Activated naive CD8-positive, alpha-beta T cell treated with anti-CD3 and anti-CD28 coated beads for 36 hours (primary cell): ENCODE measurements around the gene OPA3. TPM values are rescaled to one million over a fixed set of nuclear protein-coding genes. Genes with fewer than 3 reads are reported as not detected.

ENCODE experiments used
- DNase-seq: peaks from one replicate; pipeline ENCODE4 v3.0.0; 2021
- H3K27ac Mint-ChIP-seq: one replicate; pipeline ENCODE4 v1.8.0; 2022; ENCODE audit warnings: mild to moderate bottlenecking, moderate library complexity, mixed read lengths
- H3K27me3 Mint-ChIP-seq: one replicate; pipeline ENCODE4 v1.8.0; 2022; ENCODE audit warnings: mild to moderate bottlenecking, mixed read lengths
- H3K36me3 Mint-ChIP-seq: one replicate; pipeline ENCODE4 v1.8.0; 2021; ENCODE audit warnings: mild to moderate bottlenecking, mixed read lengths
- H3K4me1 Mint-ChIP-seq: one replicate; pipeline ENCODE4 v1.8.0; 2021; ENCODE audit warnings: mixed read lengths
- H3K4me3 Mint-ChIP-seq: one replicate; pipeline ENCODE4 v1.8.0; 2022; ENCODE audit warnings: mild to moderate bottlenecking, moderate library complexity, mixed read lengths
- H3K9me3 Mint-ChIP-seq: one replicate; pipeline ENCODE4 v1.8.0; 2022; ENCODE audit warnings: mixed read lengths
- total RNA-seq, 2 experiments: library from RNA; stranded (reverse); gene quantifications; one replicate each; pipeline ENCODE4 v1.2.3, GENCODE V29; 2021

OPA3 gene
- total RNA-seq, 2 experiments from 2014 or later, result 14.7 to 15.1 TPM

DNA sequence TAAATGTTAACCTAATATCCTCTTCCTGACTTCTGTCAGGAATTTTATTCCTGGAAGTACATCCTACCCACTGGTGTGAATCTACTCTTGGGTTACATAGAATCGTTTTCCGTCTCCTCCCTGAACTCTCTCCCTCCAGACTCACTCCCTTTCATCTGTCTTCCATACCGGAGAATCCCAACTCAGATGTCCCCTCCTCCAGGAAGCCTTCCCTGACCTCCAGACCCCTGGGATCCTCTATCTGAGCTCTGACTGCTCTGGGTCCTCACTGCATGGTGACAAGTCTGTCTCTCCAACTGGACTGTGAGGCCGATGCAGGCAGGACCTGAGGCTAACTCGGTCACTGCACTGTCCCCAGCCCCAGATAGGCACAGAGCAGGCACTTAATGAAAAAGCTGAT, 24.6 kb downstream of the OPA3 start:
- Mint-ChIP-seq H3K4me1 (peaks cover 40% of the 10 kb centered on the region), H3K27ac (no peak overlapping the region), H3K27me3 (no peaks in the 10 kb centered on the region), H3K36me3 (peaks cover 6% of the 10 kb centered on the region), H3K4me3 (no peak overlapping the region), H3K9me3 (no peaks in the 10 kb centered on the region)
- DNase-seq, result no peak

DNA sequence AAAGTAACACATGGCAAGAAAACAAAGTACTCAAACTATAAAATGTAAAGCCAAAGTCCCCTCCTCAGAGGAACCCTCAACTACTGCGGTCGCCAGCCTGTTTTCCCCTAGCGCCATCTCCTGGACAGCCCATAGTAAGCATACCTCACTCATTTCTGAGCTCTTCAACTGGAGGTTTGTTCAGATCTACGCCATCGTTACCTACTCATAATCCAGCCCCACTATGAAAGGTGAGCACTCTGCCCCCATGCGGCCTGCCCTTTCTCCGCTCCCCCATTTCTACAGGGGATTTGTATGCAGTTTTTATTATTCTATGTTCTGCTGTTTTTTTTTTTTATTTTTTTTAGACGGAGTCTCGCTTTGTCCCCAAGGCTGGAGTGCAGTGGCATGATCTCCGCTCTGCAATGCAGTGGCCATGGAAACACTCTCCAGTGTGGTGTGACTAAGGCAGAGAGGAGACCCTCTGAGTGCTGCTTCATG, 26.2 kb downstream of the OPA3 start:
- no peaks in the 10 kb centered on the region for H3K27me3 Mint-ChIP-seq
- no peaks in the 10 kb centered on the region for H3K9me3 Mint-ChIP-seq
- DNase-seq, result peak; percentile 73
- peaks cover 6% of the 10 kb centered on the region for H3K36me3 Mint-ChIP-seq
- peak overlapping the region; percentile 63 for H3K27ac Mint-ChIP-seq
- no peak overlapping the region for H3K4me3 Mint-ChIP-seq
- peaks cover 30% of the 10 kb centered on the region for H3K4me1 Mint-ChIP-seq

GRCh38 chr19:45556835-45557234, 27.8 kb downstream of the OPA3 start:
- Mint-ChIP-seq H3K4me1 (peaks cover 22% of the 10 kb centered on the region), H3K27ac (no peak overlapping the region), H3K9me3 (no peaks in the 10 kb centered on the region), H3K36me3 (peaks cover 6% of the 10 kb centered on the region), H3K27me3 (no peaks in the 10 kb centered on the region), H3K4me3 (no peak overlapping the region)
- DNase-seq, result no peak

- Mint-ChIP-seq H3K27me3 (no peaks in the 10 kb centered on the region), H3K4me3 (no peak overlapping the region), H3K4me1 (peaks cover 11% of the 10 kb centered on the region), H3K27ac (no peak overlapping the region), H3K36me3 (no peaks in the 10 kb centered on the region), H3K9me3 (no peaks in the 10 kb centered on the region)
- no peak for DNase-seq
Observed at GRCh38 chr19:45554481-45554880, 30.1 kb downstream of the OPA3 start.

DNA sequence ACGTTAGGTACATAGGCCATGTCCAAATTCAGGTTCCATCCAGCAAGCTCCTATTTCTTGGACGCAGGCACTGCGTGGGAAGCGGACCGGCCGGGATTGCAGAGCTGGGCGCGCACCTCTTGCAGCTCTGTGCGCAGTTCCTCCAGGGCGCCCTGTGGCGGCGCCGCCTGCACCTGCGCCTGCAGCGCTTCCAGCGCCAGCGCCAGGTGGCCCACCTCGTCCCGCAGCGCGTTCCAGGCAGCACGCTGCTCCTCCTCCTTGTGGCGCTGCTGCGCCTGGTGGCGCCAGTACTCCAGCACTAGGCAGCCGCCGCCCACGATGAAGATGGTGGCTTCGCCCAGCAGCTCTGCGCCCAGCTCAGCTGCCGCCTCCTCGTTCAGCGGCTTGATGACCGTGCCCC, 31.1 kb downstream of the OPA3 start:
- Mint-ChIP-seq H3K27me3 (no peaks in the 10 kb centered on the region), H3K4me3 (no peak overlapping the region), H3K9me3 (no peaks in the 10 kb centered on the region), H3K27ac (no peak overlapping the region), H3K36me3 (no peaks in the 10 kb centered on the region), H3K4me1 (peaks cover 4% of the 10 kb centered on the region)
- no peak for DNase-seq

DNA sequence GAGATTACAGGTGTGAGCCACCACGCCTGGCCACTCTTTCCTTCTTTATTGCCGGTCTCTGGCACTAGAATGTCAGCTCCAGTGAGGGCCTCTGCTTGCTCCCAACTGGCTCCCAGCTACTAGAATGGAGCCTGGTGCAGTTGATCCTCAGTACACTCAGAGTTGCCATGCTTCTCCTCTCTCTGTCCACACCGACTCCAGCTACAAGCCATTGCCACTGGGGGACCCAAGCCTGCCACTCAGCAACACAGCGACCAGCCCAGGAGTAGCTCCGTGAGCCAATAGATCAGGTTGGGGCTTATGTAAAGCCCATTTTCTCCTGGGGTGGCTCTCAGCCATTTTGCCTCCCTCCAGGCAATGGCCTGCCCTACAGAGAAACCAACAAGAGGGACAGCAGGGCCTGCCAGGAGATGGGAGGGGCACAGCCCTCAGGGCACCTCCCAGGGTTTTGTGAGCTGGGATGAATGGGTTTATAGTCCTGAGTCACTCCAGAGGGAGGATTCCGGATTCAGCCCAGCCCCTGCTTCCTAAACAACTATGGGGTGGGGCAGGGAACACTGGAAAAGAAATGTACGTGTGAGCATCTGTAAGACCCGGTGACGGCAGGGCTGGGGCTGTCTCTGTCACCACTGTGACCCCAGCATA, 36.5 kb downstream of the OPA3 start:
- Mint-ChIP-seq H3K27me3 (no peaks in the 10 kb centered on the region), H3K4me1 (peaks cover 5% of the 10 kb centered on the region), H3K9me3 (no peaks in the 10 kb centered on the region), H3K36me3 (no peaks in the 10 kb centered on the region), H3K27ac (no peak overlapping the region), H3K4me3 (no peak overlapping the region)
- DNase-seq, result no peak

- Mint-ChIP-seq H3K9me3 (no peaks in the 10 kb centered on the region), H3K4me3 (no peak overlapping the region), H3K27ac (no peak overlapping the region), H3K27me3 (no peaks in the 10 kb centered on the region), H3K4me1 (peaks cover 5% of the 10 kb centered on the region), H3K36me3 (no peaks in the 10 kb centered on the region)
- no peak for DNase-seq
Observed at GRCh38 chr19:45547211-45547770, 37.3 kb downstream of the OPA3 start.

DNA sequence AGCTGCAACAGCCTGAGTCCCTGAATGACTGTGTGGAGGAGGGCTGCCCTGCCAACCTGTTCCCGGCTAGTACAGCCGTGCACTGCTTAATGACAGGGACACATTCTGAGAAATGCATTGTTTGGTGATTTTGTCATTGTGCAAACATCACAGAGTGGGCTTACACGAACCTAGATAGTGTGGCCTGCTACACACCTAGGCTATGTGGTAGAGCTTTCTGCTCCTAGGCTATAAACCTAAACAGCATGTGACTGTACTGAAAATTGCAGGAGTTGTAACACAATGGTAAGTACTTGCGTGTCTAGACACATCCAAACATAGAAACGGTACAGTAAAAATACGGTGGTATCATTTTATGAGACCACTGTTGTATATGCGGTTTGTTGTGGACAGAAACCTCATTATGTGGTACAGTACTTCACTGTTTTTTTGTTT, 42.4 kb downstream of the OPA3 start:
- Mint-ChIP-seq H3K27me3 (no peaks in the 10 kb centered on the region), H3K9me3 (peaks cover 2% of the 10 kb centered on the region), H3K4me3 (no peak overlapping the region), H3K36me3 (peaks cover 5% of the 10 kb centered on the region), H3K27ac (no peak overlapping the region), H3K4me1 (peaks cover 5% of the 10 kb centered on the region)
- DNase-seq, result no peak

DNA sequence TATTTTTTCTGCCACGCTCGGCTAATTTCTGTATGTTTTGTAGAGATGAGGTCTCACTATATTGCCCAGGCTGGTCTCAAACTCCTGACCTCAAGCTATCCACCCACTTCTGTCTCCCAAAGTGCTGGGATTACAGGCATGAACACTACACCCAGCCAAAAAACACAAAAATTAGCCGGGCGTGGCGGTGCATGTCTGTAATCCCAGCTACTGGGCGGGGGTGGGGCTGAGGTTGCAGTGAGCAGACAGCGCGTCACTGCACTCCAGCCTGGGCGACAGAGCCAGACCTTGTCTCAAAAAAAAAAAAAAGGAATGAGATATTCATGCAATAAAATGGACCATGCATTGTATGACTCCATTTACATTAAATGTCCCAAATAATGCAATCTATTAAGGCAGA, 45.1 kb downstream of the OPA3 start:
- H3K4me3 Mint-ChIP-seq, result no peak overlapping the region
- DNase-seq, result no peak
- H3K27me3 Mint-ChIP-seq, result no peaks in the 10 kb centered on the region
- peaks cover 2% of the 10 kb centered on the region for H3K9me3 Mint-ChIP-seq
- H3K36me3 Mint-ChIP-seq, result peaks cover 5% of the 10 kb centered on the region
- H3K4me1 Mint-ChIP-seq, result peaks cover 5% of the 10 kb centered on the region
- H3K27ac Mint-ChIP-seq, result no peak overlapping the region

DNA sequence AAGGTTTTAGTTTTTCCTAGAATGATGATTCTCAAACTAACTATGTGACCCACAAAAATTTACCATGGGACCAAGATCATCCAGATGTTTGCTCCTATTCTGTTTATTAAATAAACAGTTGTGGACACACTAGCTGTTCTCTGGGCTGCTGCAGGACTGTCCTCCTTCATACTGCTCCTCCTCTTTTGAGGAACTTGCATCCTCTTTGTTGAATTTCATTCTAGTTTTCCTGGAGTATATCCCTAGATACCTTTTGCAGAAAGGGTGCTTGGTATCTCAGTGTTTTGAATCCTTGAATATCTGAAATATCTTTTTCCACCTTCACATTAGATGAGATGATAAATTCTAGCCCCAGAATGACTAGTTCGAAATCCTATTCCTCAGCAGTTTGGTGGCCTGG, 53.3 kb downstream of the OPA3 start:
- Mint-ChIP-seq H3K27me3 (no peaks in the 10 kb centered on the region), H3K27ac (no peak overlapping the region), H3K4me1 (peaks cover 11% of the 10 kb centered on the region), H3K36me3 (peaks cover 12% of the 10 kb centered on the region), H3K9me3 (peaks cover 5% of the 10 kb centered on the region), H3K4me3 (no peak overlapping the region)
- no peak for DNase-seq

- H3K4me1 Mint-ChIP-seq, result peaks cover 11% of the 10 kb centered on the region
- no peak for DNase-seq
- H3K27ac Mint-ChIP-seq, result no peak overlapping the region
- H3K9me3 Mint-ChIP-seq, result peaks cover 5% of the 10 kb centered on the region
- H3K4me3 Mint-ChIP-seq, result no peak overlapping the region
- H3K27me3 Mint-ChIP-seq, result no peaks in the 10 kb centered on the region
- peaks cover 15% of the 10 kb centered on the region for H3K36me3 Mint-ChIP-seq
Observed at GRCh38 chr19:45529420-45529785, 55.2 kb downstream of the OPA3 start.

- peak overlapping the region; percentile 25 for H3K4me3 Mint-ChIP-seq
- no peaks in the 10 kb centered on the region for H3K27me3 Mint-ChIP-seq
- peak; percentile 34 for DNase-seq
- H3K9me3 Mint-ChIP-seq, result peaks cover 5% of the 10 kb centered on the region
- peaks cover 20% of the 10 kb centered on the region for H3K36me3 Mint-ChIP-seq
- peaks cover 12% of the 10 kb centered on the region for H3K4me1 Mint-ChIP-seq
- H3K27ac Mint-ChIP-seq, result no peak overlapping the region
Observed at GRCh38 chr19:45528744-45529419, 55.7 kb downstream of the OPA3 start.

DNA sequence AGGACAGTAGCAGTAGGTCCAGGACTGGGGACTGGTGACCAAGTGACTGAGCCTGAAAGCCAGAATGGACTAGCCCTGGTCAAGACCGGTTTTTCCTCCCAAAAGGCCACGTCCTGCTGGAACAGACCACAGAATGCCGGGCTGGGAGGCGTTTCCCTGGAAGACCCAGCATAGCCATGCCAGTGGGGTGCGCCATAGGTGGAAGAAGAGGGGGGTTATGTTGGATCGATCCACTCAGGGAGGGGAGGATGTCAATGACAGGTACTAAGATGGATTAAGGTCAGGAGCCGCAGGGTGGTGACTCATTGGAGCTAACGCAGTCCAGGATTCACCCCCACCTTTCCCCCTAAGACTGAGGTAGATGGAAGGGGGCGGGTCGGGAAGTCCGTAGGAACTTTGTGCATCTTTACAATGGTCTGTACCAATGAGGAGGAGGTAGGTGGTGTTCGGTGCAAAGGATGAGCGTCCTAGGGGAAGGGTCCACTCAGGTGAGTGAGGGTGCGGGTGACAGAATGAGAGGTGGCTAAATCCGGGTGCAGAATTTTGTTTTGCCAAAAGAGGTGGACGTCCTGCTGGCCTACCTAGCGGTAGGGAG, 56.4 kb downstream of the OPA3 start:
- peaks cover 25% of the 10 kb centered on the region for H3K36me3 Mint-ChIP-seq
- H3K27ac Mint-ChIP-seq, result no peak overlapping the region
- DNase-seq, result no peak
- no peak overlapping the region for H3K4me3 Mint-ChIP-seq
- peaks cover 18% of the 10 kb centered on the region for H3K4me1 Mint-ChIP-seq
- peaks cover 5% of the 10 kb centered on the region for H3K9me3 Mint-ChIP-seq
- H3K27me3 Mint-ChIP-seq, result no peaks in the 10 kb centered on the region

DNA sequence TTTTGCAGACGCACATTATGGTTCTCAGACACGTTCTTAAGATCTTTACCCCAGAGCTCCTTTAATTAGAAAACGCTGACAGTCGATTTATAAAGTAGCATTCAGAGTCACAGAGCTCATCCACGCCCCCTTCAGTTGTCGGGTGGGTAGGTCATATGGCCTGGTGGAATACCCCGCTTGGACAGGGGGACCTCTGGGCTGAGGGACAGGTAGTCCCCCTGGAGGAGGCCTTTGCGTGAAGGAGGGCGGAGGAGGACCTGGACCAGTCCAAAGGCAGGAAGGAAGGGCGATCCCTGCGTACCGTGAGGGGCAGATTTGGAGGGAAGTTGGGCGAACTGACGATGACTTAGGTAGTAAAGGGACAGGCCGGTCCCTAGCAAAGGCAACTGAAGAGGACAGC, 56.9 kb downstream of the OPA3 start:
- H3K4me1 Mint-ChIP-seq, result peaks cover 20% of the 10 kb centered on the region
- H3K9me3 Mint-ChIP-seq, result peaks cover 5% of the 10 kb centered on the region
- H3K27ac Mint-ChIP-seq, result no peak overlapping the region
- H3K27me3 Mint-ChIP-seq, result no peaks in the 10 kb centered on the region
- H3K4me3 Mint-ChIP-seq, result no peak overlapping the region
- H3K36me3 Mint-ChIP-seq, result peaks cover 26% of the 10 kb centered on the region
- no peak for DNase-seq

GRCh38 chr19:45526971-45527370, 57.6 kb downstream of the OPA3 start:
- Mint-ChIP-seq H3K4me1 (peaks cover 20% of the 10 kb centered on the region), H3K4me3 (no peak overlapping the region), H3K36me3 (peaks cover 26% of the 10 kb centered on the region), H3K9me3 (peaks cover 5% of the 10 kb centered on the region), H3K27ac (no peak overlapping the region), H3K27me3 (no peaks in the 10 kb centered on the region)
- no peak for DNase-seq
